HG02970 (cell line): ENCODE data around the gene ZBTB20.

Source experiments
- ATAC-seq: cut with Tn5 transposase; IDR thresholded peaks from one replicate; pipeline ENCODE4 v1.9.1; 2021; ENCODE audit warnings: mild to moderate bottlenecking, moderate library complexity, moderate number of reproducible peaks; ENCODE audit not compliant: unreplicated experiment, low FRiP score

ZBTB20 gene

GRCh38 chr3:114375608-114376421 lies 771.3 kb downstream of the ZBTB20 start:
- ATAC-seq: no peak

GRCh38 chr3:114374433-114374990 lies 772.6 kb downstream of the ZBTB20 start:
- ATAC-seq: no peak

DNA sequence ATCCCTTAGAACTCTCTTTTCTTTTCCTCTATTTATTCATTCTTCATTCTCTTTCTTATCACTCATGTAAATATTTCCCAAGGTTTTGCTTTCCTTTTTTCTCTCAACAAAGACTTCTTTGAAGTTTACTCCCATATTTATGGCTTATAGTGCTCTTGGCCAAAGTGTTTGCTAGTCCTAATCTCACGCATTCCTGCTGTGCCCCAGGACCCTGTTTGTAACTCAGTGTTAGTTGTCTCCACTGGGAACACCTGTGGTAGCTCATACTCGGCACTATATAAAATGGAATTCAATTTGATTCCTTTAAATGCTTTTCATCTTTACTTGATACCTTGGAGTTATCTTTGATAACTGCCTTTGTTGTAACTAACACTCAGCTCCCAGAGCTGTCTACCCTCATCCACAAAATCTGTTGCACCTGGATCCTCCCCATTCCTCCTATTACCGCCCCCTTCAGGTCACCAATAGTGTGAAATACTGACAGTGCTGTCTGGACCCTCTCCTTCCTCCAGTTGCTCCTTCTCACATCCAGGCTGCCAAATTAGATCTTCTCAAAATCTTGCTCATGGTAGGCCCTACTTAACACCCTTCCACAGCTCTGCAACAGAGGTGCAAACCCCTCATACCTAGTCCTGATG lies 776.4 kb downstream of the ZBTB20 start:
- no peak for ATAC-seq

DNA sequence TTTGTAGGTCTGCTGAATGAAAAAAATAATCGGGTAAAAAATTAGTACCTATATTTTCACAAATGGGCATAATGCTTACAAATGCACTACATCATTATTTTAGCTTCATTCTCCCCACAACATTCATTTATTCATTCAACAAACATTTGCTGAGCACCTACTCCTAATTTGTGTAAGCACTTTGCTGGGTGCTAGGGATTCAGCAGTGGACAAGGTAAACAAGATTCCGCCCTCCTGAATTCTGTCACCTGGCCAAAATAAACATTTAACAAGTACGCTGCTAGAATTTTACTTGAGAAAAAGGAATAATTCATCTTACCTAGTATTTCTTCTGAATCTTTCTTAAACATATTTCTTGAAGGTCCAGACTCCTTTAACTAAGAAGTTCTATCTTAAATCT lies 781.2 kb downstream of the ZBTB20 start:
- no peak for ATAC-seq

GRCh38 chr3:114364806-114365654 lies 782.1 kb downstream of the ZBTB20 start:
- ATAC-seq: no peak

- no peak for ATAC-seq
Measured at GRCh38 chr3:114363554-114364202, 783.4 kb downstream of the ZBTB20 start.

GRCh38 chr3:114362815-114363214 lies 784.3 kb downstream of the ZBTB20 start:
- ATAC-seq: no peak

DNA sequence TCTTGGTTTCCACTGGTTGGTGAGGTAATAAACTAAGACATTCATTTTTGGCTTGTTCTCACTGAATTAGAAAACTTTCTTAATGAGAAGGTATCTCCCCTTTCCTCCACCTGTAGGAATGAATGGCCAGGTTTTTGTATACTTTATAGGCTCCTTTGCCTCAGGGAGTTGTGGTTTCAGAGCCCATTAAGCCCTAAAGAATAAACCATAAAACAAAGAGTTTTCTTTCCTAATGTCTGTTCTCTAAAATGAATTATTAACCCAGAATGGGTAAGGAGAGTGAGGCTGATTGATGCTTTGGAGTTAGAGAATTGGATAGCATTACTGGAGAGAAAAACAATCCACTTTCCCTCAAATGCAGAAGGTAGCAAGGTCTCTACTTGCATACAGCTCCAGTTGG lies 785.7 kb downstream of the ZBTB20 start:
- no peak for ATAC-seq

- no peak for ATAC-seq
Measured at GRCh38 chr3:114356525-114356924, 790.6 kb downstream of the ZBTB20 start.

- no peak for ATAC-seq
Measured at GRCh38 chr3:114356066-114356465, 791.0 kb downstream of the ZBTB20 start.

DNA sequence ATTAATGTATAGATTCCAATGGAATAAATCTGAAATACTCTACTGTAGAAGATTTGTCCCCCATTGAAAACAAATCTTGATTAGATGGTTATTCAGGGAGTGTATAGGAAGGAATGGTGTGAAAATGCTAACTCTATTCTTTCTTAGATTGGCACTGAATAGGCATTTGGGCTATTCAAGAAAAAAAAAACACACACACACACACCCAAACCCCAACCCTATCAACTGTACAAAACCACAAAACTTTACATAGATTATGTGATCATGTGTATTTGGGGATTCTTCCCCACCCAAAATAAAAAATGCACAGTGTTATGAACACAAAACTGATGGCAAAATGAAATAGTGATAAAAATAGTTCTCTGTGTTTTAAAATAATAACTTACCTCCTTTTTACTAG lies 791.4 kb downstream of the ZBTB20 start:
- no peak for ATAC-seq

DNA sequence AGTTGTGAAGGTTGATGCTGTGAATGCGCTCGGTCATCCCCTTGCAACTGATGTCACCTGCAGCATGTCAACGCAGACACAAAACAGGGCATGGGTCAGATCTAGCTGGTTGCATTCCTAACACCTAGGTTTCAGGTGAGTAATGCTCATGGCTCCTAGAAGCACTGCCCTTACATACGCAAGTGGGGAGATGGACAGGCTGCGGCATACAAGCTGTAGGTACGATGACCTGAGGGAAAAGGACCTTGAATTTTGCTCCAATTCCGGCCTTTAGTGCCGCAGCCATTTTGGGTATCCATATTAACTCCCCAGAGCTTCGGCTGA lies 795.3 kb downstream of the ZBTB20 start:
- no peak for ATAC-seq

GRCh38 chr3:114351123-114351821 lies 795.8 kb downstream of the ZBTB20 start:
- no peak for ATAC-seq

- ATAC-seq: no peak
Measured at GRCh38 chr3:114350690-114351089, 796.4 kb downstream of the ZBTB20 start.

DNA sequence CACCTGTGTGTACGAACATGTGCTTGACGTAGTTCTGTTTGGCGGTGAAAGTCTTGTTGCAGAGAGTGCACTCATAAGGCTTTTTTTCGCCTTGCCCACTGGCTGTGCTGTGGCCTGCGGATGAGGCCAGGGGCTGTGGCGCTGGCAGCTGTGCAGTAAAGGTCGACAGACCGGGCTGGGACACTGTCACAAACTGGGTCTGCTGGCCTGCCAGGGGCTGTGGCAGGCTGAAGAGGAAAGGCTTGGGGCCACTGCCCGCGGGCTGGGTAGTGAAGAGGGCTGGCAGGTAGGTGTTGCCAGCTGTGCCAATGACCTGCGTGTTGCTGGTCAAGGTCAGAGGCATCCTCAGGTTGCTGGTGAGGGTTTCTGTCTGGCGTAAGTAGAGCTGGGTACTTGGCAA lies 796.8 kb downstream of the ZBTB20 start:
- no peak for ATAC-seq

DNA sequence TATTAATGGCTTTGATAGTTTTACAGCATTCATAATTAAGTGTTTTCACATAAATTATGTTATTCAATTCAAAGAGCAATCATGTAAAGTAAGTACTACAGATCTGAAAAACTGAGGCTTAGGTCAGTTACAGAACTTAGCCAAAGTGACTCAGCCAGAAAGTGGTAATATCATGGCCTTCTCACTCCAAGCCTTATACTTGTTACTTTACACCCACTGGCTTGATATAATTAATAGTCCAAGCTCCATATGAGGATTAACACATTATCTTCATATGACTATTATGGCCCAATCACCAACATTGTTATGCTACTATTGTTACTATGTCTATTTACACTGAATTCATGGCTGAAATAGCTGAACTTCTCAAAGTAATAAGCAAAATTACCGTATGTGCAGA lies 802.6 kb downstream of the ZBTB20 start:
- no peak for ATAC-seq

- ATAC-seq: no peak
Measured at GRCh38 chr3:114338651-114339357, 808.3 kb downstream of the ZBTB20 start.

GRCh38 chr3:114336857-114337256 lies 810.2 kb downstream of the ZBTB20 start:
- ATAC-seq: no peak

GRCh38 chr3:114336122-114336697 lies 810.9 kb downstream of the ZBTB20 start:
- no peak for ATAC-seq
